IPS-18c (cell line): ENCODE measurements around the gene TAF5.
"Not testable (repeated sequence)": the region's sequence is repeated elsewhere in the genome, so short reads cannot be mapped to it uniquely, and the experiment has no call there.

Experiments
- H3K4me3 ChIP-seq: 2 replicates; pipeline ENCODE4 v1.7.0; 2013; ENCODE audit warnings: low read depth, mild to moderate bottlenecking, low read length, moderate library complexity; ENCODE audit not compliant: insufficient read depth
- H3K9me3 ChIP-seq: one replicate; pipeline ENCODE4 v1.6.1; 2013; ENCODE audit warnings: mild to moderate bottlenecking, low read length, moderate library complexity; ENCODE audit not compliant: control insufficient read depth, insufficient read depth

Gene TAF5

DNA sequence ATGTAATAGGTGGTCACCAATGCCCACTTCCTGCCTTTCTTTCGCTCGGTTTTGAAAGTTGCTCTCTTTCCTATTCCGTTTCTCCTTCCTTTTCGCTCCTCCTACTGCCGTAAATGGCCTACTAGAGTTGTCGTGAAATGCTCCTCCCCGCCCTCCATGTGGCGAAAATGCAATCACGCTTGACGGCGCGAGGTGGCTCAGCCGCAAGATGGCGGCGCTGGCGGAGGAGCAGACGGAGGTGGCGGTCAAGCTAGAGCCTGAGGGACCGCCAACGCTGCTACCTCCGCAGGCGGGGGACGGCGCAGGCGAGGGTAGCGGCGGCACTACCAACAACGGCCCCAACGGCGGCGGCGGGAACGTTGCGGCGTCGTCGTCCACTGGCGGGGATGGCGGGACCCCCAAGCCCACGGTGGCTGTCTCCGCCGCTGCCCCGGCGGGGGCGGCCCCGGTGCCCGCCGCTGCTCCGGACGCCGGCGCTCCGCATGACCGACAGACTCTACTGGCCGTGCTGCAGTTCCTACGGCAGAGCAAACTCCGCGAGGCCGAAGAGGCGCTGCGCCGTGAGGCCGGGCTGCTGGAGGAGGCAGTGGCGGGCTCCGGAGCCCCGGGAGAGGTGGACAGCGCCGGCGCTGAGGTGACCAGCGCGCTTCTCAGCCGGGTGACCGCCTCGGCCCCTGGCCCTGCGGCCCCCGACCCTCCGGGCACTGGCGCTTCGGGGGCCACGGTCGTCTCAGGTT is at the start of gene TAF5:
TSS of gene TAF5 (plus strand) at position 195 of the 737 bp plus-strand sequence. CDS start at position 209, 14 bp downstream.
- H3K4me3 ChIP-seq: peak within 1 kb of the TSS; percentile 88
- no peaks in the 10 kb centered on the region for H3K9me3 ChIP-seq

DNA sequence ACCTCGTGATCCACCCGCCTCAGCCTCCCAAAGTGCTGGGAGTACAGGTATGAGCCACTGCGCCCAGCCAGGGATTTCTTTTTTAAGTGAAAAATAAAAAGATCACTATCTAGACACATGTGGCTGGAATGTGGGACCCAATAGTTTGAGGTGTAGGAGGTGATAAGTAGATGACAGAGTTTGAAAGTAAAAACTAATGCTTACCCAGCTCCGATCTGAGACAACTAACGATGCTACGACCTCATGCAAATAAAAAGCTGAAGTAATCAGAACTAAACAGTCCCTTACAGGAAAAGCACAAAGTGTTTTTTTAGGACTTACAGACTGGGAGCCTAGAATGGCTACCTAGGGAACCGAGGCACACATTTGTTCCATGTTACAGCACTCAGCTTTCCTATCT is 39.9 kb upstream of the TAF5 start:
- Histone ChIP-seq H3K4me3 (no peak overlapping the region), H3K9me3 (no peaks in the 10 kb centered on the region)

DNA sequence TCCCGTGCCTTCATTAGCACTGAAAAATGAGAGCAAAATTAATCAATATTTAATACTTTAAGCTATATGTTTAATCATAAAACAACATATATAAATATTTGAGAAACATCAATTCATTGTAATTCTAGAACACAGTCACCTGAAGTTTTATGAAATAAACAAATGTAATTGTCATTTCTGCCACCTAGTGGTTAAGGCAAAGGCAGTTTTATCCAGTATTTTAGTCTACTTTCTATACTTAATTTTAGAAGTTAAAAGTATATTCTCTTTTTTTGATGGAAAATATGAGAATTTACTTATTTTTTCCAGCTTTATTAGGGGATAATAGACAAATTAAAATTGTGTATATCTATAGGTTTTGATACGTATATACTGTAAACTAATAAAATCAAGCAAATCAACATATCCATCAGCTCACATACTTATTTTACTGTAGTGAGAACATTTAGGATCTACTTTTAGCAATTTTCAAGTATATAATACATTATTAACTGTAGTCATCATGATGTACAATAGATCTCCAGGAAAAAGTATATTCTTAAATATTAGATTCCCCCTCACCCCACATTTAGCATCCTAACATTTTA is 33.7 kb upstream of the TAF5 start:
- H3K9me3 ChIP-seq: no peaks in the 10 kb centered on the region
- no peak overlapping the region for H3K4me3 ChIP-seq

DNA sequence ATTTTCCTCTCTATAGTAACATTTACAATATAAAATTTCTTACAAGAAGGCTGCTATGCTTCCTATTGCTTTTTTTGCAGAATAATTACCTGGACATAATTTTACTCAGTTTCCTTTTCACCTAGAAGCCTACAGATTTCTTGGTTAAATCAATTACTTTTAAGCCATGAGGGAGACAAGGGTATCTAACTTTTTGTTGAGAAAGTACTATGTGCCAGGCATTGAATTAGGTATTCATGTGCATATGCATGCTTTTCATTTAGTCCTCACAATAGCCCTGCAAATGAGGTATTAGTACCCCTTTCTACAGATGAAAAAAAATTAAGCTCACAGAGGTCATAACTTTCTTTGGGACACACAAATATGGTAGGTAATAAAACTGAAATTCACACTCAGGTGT is 33.2 kb upstream of the TAF5 start:
- Histone ChIP-seq H3K9me3 (no peaks in the 10 kb centered on the region), H3K4me3 (no peak overlapping the region)

DNA sequence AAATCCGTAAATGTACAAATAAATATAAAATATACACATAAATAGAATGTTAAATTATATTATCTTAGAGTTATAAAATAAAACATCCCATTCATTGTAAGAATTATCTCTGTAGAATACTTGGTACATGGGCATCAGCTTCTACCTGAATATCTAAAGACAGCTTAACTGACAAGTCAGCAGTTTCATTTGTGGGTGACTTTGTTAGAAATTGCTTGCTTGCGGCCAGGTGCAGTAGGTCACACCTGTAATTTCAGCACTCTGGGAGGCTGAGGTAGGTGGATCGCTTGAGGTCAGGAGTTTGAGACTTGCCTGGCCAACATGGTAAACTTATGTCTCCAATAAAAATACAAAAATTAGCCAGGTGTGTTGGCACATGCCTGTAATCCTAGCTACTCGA is 31.4 kb upstream of the TAF5 start:
- Histone ChIP-seq H3K4me3 (no peak overlapping the region), H3K9me3 (no peaks in the 10 kb centered on the region)

DNA sequence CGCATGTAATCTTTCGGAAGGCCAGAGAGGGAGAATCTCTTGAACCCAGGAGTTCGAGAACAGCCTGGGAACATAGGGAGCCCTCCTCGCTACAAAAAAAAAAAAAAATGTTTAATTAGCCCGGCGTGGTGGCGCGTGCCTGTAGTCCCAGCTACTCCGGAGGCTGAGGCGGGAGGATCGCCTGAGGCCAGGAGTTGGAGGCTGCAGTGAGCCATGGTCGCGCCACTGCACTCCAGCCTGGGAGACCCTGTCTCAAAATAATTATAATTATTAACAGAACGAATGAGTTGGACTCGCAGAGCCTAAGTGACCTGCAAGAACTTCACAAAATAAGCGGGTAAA is 17.6 kb upstream of the TAF5 start:
- H3K4me3 ChIP-seq: peak overlapping the region; percentile 84

DNA sequence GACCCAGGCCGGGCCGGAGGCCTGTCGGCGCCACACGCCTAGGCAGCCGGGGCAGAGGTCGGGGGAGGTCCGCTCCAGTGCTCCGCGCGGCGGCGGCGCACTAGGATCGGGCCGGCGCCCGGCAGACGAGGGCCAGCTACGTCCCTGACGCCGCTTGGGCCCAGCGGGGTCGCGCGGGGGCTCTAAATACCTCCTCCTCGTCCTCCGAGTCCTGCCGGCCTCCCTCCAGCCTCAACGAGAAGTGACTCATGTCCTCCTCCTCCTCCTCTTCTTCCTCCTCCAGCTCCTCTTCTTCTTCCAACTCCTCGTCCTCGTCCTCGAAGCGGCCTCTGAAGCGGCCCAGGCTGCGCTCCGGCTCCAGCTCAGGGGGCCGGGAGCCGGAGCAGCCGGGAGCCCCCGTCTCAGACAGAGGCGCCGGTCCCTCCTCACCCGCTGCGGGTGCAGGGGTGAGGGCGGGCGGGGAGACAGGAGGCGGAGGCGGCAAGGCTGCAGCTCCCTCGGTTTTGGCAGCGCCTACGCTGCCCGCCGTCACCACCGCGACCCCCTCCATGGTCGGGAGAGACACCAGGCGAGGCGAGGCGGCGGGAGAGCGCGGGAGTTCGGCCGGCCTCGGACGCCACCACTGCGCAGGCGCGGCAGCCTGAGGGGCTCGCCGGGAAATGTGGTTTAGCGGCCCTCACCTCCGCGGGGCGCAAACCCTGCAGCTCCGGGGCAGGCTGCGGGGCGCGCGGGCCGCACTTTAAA is 17.1 kb upstream of the TAF5 start, which contains the start of gene PCGF6:
TSS of gene PCGF6 (minus strand) at position 624 of the 744 bp plus-strand sequence. CDS start at position 550, 74 bp downstream.
- peak within 1 kb of the TSS; percentile 84 for H3K4me3 ChIP-seq
- H3K9me3 ChIP-seq: no peaks in the 10 kb centered on the region

More for the DNA sequence above, 17.6 kb upstream of the TAF5 start:
- H3K9me3 ChIP-seq: no peaks in the 10 kb centered on the region

DNA sequence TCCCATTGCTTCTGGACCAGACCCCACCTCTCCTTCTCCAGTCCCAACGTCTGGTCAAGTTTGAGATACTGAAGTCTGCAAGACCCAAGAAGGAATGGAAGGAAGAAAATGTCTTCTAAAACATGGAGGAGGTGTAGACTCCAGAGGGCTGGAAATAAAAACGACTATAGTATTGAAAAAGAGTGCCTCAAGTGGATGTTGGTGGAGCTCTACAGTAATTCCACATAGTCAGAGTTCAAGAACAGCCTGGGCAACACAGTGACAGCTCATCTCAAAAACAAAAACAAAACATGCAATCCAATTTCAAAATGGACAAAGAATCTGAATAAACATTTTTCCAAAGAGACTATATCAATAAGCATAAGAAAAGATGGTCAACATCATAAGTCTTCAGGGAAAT is 14.5 kb upstream of the TAF5 start:
- no peaks in the 10 kb centered on the region for H3K9me3 ChIP-seq
- H3K4me3 ChIP-seq: no peak overlapping the region

DNA sequence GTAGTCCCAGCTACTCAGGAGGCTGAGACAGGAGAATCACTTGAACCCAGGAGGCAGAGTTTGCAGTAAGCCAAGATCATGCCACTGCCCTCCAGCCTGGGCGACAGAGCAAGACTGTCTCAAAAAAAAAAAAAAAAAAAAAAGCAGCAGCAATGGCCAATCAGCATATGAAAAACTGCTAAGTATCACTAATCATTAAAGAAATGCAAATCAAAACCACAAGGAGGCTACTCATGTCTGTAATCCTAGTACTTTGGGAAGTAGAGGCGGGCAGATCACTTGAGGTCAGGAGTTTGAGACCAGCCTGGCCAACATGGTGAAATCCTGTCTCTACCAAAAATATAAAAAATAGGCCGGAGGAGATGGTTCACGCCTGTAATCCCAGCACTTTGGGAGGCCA is 13.2 kb upstream of the TAF5 start:
- not testable (repeated sequence) for H3K9me3 ChIP-seq, H3K4me3 ChIP-seq

DNA sequence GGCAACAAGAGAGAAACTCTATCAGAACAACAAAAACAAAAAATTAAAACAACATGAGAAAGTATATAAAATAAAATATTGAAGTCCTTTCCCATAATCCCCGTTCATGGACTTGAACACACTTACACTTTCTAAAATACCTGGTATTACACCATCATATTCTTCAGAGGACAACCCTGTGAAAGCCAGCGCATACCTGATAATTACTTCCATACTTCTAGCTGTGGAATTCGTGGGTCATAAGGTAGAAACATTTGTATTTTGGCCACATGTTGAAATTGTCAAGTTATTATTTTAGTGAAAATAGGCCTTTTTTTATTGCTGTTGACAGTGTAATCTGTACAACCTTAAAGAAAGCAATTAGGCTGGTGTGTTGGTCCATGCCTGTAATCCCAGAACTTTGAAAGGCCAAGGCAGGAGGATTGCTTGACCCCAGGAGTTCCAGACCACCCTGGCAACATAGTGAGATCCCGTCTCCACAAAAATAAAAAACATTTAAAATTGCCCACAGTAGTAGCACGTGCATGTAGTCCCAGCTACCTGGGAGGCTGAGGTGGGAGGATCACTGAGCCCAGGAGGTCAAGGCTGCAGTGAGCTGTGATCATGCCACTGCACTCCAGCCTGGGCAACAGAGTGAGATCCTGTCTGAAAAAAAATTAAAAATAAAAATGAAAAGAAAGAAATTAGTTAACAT is 11.7 kb upstream of the TAF5 start:
- H3K4me3 ChIP-seq: no peak overlapping the region
- H3K9me3 ChIP-seq: no peaks in the 10 kb centered on the region

DNA sequence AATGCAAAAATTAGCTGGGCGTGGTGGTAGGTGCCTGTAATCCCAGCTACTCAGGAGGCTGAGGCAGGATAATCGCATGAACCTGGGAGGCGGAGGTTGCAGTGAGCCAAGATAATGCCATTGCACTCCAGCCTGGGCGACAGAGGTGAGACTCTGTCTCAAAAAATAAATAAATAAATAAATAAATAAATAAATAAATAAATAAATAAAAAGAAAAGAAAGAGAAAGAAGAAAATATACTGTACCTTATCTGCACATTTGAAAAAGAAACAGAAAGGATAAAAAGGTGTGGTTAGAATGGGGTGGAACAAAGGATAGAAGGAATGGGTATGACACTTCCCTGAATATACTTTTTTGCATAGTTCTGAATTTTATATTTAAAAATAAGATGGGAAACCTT is 8.3 kb upstream of the TAF5 start:
- H3K4me3 ChIP-seq, H3K9me3 ChIP-seq: not testable (repeated sequence)

DNA sequence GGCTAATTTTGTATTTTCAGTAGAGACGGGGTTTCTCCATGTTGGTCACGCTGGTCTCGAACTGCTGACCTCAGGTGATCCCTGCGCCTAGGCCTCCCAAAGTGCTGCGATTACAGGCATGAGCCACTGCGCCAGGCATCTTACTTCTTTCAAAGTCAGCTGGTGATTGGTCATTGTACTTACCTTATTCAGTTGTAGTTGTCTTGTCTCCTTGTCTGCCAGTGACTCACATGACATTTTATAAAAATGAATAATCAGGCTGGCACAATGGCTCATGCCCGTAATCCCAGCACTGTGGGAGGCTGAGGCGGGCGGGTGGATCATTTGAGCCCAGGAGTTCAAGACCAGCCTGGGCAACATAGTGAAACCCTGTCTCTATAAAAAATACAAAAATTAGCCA is 7.0 kb upstream of the TAF5 start:
- H3K4me3 ChIP-seq, H3K9me3 ChIP-seq: not testable (repeated sequence)

DNA sequence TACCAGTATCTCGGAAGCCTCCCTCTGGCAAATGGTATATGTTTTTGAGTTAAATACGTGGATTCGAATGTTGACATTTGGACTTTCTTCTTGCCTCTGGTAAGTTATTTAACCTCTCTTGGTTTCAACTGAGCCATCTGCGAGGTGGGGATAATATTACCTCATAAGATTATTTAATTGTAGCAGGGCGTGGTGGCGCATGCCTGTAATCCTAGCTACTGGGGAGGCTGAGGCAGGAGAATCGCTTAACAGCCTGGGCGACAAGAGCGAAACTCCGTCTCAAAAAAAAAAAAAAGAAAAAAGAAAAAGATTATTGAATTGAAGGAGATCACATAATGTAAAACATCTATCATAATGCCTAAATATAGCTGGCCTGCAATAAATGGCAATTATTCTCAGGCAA is 396 bp upstream of the TAF5 start:
- no peaks in the 10 kb centered on the region for H3K9me3 ChIP-seq
- H3K4me3 ChIP-seq: peak overlapping the region; percentile 88; the same call in 1 of the 2 replicates

DNA sequence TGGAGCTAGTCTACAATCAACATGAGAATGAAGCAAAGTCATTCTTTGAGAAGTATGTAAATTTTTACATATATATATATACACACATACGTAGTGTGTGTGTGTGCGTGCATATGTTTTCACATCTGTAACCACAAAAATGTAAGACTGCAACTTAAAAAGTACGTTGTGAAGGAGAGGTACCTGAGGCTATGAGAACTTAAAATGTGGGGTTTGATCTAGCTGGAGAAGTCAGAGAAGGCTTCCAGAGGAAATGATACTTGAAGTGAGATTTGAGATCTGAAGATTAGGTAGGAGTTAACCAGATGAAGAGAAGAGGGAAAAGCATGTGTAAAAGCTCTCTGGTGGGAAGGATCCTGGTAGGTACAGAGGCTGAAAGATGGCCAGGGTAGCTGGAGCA is 5.8 kb downstream of the TAF5 start:
- H3K4me3 ChIP-seq: no peak overlapping the region
- H3K9me3 ChIP-seq: no peaks in the 10 kb centered on the region

DNA sequence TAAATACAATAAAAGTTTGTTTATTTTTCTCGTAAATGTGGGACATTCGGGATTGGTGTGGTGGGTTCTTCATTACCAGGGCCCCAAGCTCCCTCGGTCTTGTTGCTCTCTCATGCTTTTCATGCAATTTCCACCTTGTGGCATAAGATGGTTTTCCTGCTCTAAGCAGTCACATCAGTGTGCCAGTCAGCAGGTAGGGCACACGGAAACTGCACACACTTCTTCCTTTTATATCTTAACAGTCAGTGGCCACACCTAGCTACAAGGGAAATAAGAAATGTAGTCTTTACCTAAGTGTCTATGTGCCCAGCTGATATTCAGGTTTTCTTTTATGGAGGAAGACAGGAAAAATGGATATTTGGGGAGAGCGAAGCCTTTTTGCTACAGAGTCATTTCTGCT is 6.5 kb downstream of the TAF5 start:
- Histone ChIP-seq H3K4me3 (no peak overlapping the region), H3K9me3 (no peaks in the 10 kb centered on the region)

DNA sequence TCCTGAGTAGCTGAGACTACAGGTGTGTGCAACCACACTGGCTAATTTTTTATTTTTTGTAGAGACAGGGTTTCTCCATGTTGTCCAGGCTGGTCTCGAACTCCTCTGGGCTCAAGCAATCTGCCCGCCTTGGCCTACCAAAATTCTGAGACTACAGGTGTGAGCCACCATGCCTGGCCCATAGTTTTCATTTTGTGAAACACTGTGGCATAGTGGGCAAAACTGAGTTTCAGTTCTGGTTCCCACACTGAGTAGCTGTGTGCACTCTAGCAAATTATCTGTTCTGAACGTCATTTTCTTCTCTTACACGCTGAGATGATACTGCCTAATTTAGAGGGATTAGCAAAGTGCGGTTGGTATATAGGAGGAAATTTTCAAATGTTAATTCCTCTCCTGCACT is 15.0 kb downstream of the TAF5 start:
- H3K9me3 ChIP-seq: no peaks in the 10 kb centered on the region
- H3K4me3 ChIP-seq: no peak overlapping the region

DNA sequence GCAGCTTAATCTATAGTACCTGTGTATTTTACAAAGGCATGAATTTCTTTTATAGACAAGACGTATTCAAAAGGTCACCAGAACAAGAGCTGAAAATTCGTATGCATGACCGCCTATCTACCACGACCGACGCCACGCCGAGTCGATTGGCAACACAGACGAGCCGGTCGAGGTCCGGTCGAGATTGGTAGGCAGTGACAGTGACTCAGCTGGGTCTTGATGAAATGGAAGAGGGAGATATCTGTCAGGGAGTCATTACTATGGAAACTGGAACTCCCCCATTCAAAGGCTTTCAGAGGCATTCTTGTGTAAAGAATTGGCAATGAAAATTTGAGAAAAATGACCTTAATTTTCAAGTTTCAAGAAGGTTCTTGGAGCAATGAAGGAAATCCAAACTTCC is 26.4 kb downstream of the TAF5 start:
- no peaks in the 10 kb centered on the region for H3K9me3 ChIP-seq
- H3K4me3 ChIP-seq: no peak overlapping the region

DNA sequence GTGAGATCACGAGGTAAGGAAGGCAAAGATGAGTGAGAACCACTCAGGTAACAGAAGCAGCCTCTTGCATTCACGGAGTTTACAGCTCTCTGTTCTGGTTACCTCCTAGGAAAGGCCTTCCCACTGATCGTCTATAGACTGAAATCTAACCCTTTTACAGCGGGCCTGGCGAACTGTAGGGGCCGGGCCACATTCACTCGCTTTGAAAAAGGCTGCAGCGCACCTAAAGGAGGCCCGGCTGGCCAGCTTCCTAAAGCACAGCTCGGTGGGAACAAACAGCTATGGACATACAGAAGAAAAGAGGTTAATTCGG is 27.9 kb downstream of the TAF5 start:
- H3K4me3 ChIP-seq: peak overlapping the region; percentile 100
- H3K9me3 ChIP-seq: no peaks in the 10 kb centered on the region
